ENCODE measurements around the gene MEP1B. TPM values are rescaled to one million over a fixed set of nuclear protein-coding genes. Genes with fewer than 3 reads are reported as not detected.
A peak's percentile ranks its signal among the peaks of the same experiment; 100 is the strongest.
"Not testable (repeated sequence)": the region's sequence is repeated elsewhere in the genome, so short reads cannot be mapped to it uniquely, and the experiment has no call there.

Gene MEP1B
- total RNA-seq (2012; rRNA removed) = not detected in 2 replicates

DNA sequence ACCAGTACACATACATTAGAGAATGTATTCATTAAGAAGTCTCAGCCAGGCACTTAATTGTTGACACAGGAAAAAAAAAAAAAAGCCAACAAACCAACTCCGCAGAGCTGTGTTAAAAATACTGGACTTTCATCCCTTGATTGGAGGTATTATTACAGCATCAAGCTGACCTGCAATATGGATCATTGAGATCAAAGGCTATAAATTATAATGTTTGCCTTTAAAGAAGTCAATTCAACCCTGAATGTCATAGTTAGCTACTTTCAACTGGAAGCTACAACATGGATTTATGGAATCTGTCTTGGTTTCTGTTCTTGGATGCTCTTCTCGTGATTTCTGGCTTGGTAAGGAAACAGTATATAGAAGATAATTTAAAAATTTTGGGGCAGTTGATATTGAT lies at the start of gene MEP1B:
Gene MEP1B (plus strand): TSS at position 250 of the 400 bp plus-strand sequence. CDS start 32 bp downstream, at position 282.
- no peaks in the 10 kb centered on the region for H3K27me3 ChIP-seq (ENCODE audit: control insufficient read depth, insufficient read depth, low read length)
- H3K9me3 ChIP-seq (replicated peaks; ENCODE audit: low read length) = no peaks in the 10 kb centered on the region
- H3K36me3 ChIP-seq (ENCODE audit: insufficient read depth, low read length) = no peaks in the 10 kb centered on the region
- H3K4me2 ChIP-seq (ENCODE audit: low read length) = no peak within 1 kb of the TSS
- no peak within 1 kb of the TSS for H3K9ac ChIP-seq (ENCODE audit: low read depth, low read length)
- H3K4me3 ChIP-seq (ENCODE audit: low read length) = no peak within 1 kb of the TSS
- no peaks in the 10 kb centered on the region for H3K4me1 ChIP-seq (ENCODE audit: control insufficient read depth, insufficient read depth, low read length)

DNA sequence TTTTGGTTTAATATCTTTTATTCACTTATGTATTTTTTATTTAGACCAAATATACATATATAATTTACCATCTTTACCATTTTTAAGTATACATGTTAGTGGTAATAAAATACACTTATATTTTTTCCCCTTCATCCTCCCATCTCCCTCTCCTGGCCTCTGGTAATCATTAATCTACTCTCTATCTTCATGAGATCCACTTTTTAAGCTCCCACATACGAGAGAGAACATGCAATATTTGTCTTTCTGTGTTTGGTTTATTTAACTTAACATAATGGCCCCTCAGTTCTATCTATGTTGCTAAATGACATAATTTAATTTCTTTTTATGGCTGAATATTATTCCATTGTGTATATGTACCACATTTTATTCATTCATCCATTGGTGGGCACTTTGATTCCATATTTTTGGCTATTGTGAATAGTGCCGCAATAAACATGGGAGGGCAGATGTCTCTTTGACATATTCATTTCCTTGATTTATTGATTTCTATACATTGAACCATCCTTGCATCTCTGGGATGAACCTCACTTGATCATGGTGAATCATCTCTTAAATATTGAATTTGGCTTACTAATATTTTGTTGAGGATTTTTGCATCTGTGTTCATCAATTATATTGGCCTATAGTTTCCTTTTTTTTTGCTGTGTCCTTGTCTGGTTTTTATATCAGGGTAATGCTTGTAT lies 41.5 kb upstream of the MEP1B start:
- Histone ChIP-seq H3K36me3 (ENCODE audit: insufficient read depth, low read length) (no peaks in the 10 kb centered on the region), H3K27me3 (ENCODE audit: control insufficient read depth, insufficient read depth, low read length) (no peaks in the 10 kb centered on the region), H3K4me3 (ENCODE audit: low read length) (no peak overlapping the region), H3K4me1 (ENCODE audit: control insufficient read depth, insufficient read depth, low read length) (no peaks in the 10 kb centered on the region), H3K9me3 (replicated peaks; ENCODE audit: low read length) (no peaks in the 10 kb centered on the region), H3K9ac (ENCODE audit: low read depth, low read length) (no peak overlapping the region), H3K4me2 (ENCODE audit: low read length) (no peak overlapping the region)

DNA sequence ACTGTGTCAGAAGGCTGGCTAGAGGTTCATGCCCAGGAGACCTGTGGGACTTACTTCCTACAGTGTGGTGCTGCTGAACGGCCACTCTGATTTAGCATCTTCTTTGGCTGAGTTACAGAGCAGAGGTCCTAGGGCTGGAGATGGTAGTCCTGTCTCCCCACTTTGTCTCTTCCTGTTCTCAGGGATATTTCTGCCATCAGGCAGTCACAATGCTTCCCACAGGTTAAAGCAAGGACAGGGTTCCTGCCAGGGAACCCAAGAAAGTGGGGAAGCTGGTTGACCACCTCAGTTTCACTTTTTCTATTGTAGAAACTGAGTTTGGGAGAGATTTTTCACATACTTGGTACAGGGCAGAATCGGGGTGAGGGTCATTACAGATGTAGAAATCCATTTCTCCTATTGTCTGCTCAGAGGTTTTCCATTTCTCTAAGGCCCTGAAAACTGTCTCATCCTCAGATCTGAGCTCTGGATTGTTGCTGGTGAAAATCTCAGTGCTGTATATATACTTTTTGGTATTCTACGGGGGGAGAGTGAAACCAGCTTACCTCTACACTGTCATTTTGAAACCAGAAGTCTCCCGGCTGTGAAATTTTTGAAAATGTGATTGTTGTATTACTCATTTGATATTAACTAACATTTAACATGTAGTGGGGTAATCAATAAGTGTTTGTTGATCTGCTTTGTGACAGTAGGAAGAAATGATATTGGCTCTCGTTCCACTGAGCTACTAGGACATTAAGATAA lies 37.0 kb upstream of the MEP1B start:
- no peaks in the 10 kb centered on the region for H3K4me1 ChIP-seq (ENCODE audit: control insufficient read depth, insufficient read depth, low read length)
- no peak overlapping the region for H3K9ac ChIP-seq (ENCODE audit: low read depth, low read length)
- H3K36me3 ChIP-seq (ENCODE audit: insufficient read depth, low read length) = no peaks in the 10 kb centered on the region
- no peaks in the 10 kb centered on the region for H3K27me3 ChIP-seq (ENCODE audit: control insufficient read depth, insufficient read depth, low read length)
- no peak overlapping the region for H3K4me3 ChIP-seq (ENCODE audit: low read length)
- H3K9me3 ChIP-seq (replicated peaks; ENCODE audit: low read length) = no peaks in the 10 kb centered on the region
- H3K4me2 ChIP-seq (ENCODE audit: low read length) = no peak overlapping the region

DNA sequence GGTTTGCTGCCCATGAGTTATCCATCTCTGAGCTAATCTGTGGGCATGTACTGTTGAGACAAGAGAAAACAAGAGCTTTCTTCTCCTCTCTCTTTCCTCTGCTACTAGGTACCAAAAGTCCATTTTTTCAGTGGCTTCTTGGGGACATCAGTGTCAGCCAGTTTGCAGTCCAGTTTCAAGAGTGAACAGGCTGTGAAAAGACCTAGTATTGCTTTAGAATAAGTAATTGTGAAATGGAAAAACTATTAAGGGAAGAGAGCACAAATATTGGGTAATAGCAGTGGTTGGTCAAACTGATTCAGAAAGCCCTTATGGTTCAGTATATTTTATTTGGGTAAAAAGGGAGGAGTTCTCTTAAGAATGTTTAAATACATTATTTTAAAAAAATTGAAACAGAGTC lies 33.0 kb upstream of the MEP1B start:
- Histone ChIP-seq H3K4me1 (ENCODE audit: control insufficient read depth, insufficient read depth, low read length) (no peaks in the 10 kb centered on the region), H3K36me3 (ENCODE audit: insufficient read depth, low read length) (no peaks in the 10 kb centered on the region), H3K27me3 (ENCODE audit: control insufficient read depth, insufficient read depth, low read length) (no peaks in the 10 kb centered on the region), H3K4me3 (ENCODE audit: low read length) (no peak overlapping the region), H3K9ac (ENCODE audit: low read depth, low read length) (no peak overlapping the region), H3K9me3 (replicated peaks; ENCODE audit: low read length) (no peaks in the 10 kb centered on the region), H3K4me2 (ENCODE audit: low read length) (no peak overlapping the region)

DNA sequence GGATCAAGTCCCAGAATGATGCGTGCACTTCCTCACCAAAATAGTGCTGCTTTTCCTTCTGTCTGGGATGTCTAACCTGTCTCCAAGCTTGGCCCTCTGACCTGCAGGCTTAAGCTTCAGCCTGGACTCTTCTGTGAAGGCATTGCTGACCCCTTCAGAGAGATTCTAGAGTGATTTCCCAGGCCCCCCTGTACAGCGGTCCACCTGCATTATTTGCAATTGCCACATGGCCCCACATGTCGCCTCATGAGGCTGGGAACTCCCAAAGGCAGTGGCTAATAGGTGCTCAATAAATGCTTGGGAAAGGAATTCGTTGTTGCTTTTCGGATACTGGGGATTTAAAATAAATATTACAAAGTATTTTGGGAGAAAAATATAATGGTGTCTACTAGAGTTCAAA lies 32.3 kb upstream of the MEP1B start:
- Histone ChIP-seq H3K4me1 (ENCODE audit: control insufficient read depth, insufficient read depth, low read length) (no peaks in the 10 kb centered on the region), H3K36me3 (ENCODE audit: insufficient read depth, low read length) (no peaks in the 10 kb centered on the region), H3K27me3 (ENCODE audit: control insufficient read depth, insufficient read depth, low read length) (no peaks in the 10 kb centered on the region), H3K9ac (ENCODE audit: low read depth, low read length) (no peak overlapping the region), H3K9me3 (replicated peaks; ENCODE audit: low read length) (no peaks in the 10 kb centered on the region), H3K4me2 (ENCODE audit: low read length) (peak overlapping the region; percentile 82), H3K4me3 (ENCODE audit: low read length) (no peak overlapping the region)

DNA sequence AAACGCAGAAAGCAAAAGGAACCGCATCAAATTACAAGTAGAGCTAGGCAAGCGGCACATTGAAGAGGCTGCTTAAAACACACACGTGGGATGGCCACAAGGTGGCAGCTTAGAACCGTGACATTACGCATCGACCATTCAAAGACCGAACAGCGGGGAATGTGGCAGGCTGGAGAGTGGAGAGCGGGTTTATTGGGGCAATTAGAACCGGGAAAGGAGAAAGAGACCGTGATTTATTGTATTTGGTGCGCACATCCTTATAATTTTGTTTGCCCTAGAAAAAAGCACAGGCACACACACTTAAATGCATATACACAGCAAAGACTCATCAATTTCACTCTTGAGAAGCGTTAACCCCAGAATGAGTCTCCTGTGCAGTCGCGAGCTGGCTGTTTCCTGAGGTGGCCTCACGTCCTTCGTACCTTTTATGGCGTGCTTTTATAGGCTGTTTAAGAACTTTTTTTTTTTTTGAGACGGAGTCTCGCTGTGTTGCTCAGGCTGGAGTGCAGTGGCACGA lies 31.7 kb upstream of the MEP1B start:
- Histone ChIP-seq H3K4me3 (ENCODE audit: low read length) (peak overlapping the region; percentile 51), H3K9ac (ENCODE audit: low read depth, low read length) (no peak overlapping the region), H3K36me3 (ENCODE audit: insufficient read depth, low read length) (no peaks in the 10 kb centered on the region)

DNA sequence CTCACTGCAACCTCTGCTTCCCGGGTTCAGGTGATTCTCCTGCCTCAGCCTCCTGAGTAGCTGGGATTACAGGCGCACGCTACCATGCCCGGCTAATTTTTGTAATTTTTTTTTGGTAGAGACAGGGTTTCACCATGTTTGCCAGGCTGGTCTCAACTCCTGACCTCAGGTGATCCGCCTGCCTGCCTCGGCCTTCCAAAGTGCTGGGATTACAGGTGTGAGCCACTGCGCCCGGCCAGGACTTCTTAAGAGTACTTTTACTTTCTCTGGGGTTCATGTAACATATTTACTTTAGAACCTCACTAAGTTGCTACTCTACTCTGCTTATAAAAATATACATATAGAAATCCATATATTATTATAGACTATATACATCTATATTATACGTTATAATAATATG lies 31.2 kb upstream of the MEP1B start:
- not testable (repeated sequence) for H3K9ac ChIP-seq (ENCODE audit: low read depth, low read length); H3K27me3 ChIP-seq (ENCODE audit: control insufficient read depth, insufficient read depth, low read length); H3K4me3 ChIP-seq (ENCODE audit: low read length)

More for the DNA sequence above, 31.7 kb upstream of the MEP1B start:
- no peaks in the 10 kb centered on the region for H3K27me3 ChIP-seq (ENCODE audit: control insufficient read depth, insufficient read depth, low read length)
- no peaks in the 10 kb centered on the region for H3K4me1 ChIP-seq (ENCODE audit: control insufficient read depth, insufficient read depth, low read length)
- peak overlapping the region; percentile 82 for H3K4me2 ChIP-seq (ENCODE audit: low read length)
- no peaks in the 10 kb centered on the region for H3K9me3 ChIP-seq (replicated peaks; ENCODE audit: low read length)

DNA sequence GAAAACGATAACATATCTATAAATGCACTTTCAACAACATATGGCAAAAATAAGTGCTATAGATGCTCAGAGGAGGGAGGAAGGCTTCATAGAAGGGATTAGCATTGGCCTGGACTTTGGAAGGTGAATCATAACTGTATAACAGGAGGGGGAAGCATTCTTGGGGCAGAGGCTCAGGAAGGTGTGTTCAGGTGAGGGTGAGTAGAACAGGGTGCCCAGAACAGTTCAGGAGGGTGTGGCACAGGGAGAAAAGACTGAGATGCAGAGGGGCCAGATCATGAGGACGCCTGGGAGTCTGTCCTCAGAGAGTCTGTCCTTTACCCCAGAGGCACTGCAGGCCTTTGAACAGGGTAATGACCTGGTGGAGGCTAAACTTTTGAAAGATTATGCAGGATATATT lies 29.3 kb upstream of the MEP1B start:
- no peak overlapping the region for H3K4me2 ChIP-seq (ENCODE audit: low read length)
- no peak overlapping the region for H3K4me3 ChIP-seq (ENCODE audit: low read length)
- H3K9ac ChIP-seq (ENCODE audit: low read depth, low read length) = no peak overlapping the region
- H3K36me3 ChIP-seq (ENCODE audit: insufficient read depth, low read length) = no peaks in the 10 kb centered on the region
- no peaks in the 10 kb centered on the region for H3K9me3 ChIP-seq (replicated peaks; ENCODE audit: low read length)
- peaks cover 3% of the 10 kb centered on the region for H3K27me3 ChIP-seq (ENCODE audit: control insufficient read depth, insufficient read depth, low read length)
- H3K4me1 ChIP-seq (ENCODE audit: control insufficient read depth, insufficient read depth, low read length) = no peaks in the 10 kb centered on the region

More for the DNA sequence above, 31.2 kb upstream of the MEP1B start:
- H3K4me1 ChIP-seq (ENCODE audit: control insufficient read depth, insufficient read depth, low read length); H3K36me3 ChIP-seq (ENCODE audit: insufficient read depth, low read length); H3K9me3 ChIP-seq (replicated peaks; ENCODE audit: low read length): not testable (repeated sequence)
- H3K4me2 ChIP-seq (ENCODE audit: low read length) = peak overlapping the region; percentile 82

DNA sequence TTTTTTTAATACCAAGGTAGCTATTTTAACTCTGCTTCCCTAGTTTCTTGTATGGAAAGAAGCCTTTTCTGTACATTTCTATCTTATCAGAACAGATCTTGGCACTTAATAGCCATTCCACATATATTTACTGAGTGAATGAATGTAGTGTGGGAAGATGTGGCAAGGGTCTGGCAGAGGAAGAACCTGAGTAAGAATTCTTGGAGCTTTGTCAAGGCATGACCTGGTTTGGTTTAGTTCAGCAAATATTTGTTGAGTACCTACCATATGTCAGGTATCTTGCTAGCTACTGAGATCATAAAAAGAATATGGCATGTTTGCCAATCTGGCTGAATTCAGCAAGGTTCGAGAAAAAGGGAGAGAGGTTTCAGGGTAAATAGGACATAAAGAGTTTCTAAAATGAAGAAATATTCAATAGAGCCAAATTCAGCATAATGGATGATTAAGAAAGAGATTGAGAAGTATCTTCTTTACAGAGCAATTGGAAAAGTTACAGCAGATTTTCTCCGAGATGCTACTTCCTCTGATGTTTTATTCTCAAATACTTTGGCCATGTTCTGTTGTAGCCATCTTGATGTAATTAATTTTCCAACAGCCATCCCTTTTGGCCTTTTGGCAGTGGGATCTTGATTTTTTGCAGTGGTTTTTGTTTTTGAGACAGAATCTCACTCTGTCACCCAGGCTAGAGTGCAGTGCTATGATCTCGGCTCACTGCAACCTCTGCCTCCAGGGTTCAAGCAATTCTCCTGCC lies 21.7 kb upstream of the MEP1B start:
- Histone ChIP-seq H3K9ac (ENCODE audit: low read depth, low read length) (no peak overlapping the region), H3K9me3 (replicated peaks; ENCODE audit: low read length) (no peaks in the 10 kb centered on the region), H3K4me3 (ENCODE audit: low read length) (no peak overlapping the region), H3K27me3 (ENCODE audit: control insufficient read depth, insufficient read depth, low read length) (peaks cover 3% of the 10 kb centered on the region), H3K36me3 (ENCODE audit: insufficient read depth, low read length) (no peaks in the 10 kb centered on the region), H3K4me1 (ENCODE audit: control insufficient read depth, insufficient read depth, low read length) (no peaks in the 10 kb centered on the region), H3K4me2 (ENCODE audit: low read length) (no peak overlapping the region)

DNA sequence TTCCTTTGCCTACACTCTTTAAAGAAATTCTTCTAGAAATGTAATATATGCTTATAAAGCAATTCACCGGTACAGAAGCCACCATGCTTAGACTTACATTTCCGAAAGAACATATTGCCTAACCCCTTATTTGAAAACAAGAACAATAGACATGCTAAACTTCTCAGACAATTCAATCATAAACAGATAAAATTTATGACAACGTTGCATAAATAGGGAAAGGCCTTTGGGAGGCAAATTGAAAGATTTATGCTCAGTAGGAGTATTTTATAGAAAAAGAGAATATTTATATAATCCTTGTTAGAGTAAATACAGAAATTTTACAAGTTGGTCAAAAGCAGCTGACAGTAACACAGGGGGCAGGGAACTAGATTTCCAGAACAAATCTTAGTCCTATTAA lies 16.2 kb upstream of the MEP1B start:
- Histone ChIP-seq H3K9me3 (replicated peaks; ENCODE audit: low read length) (no peaks in the 10 kb centered on the region), H3K9ac (ENCODE audit: low read depth, low read length) (no peak overlapping the region), H3K27me3 (ENCODE audit: control insufficient read depth, insufficient read depth, low read length) (no peaks in the 10 kb centered on the region), H3K4me3 (ENCODE audit: low read length) (no peak overlapping the region), H3K36me3 (ENCODE audit: insufficient read depth, low read length) (no peaks in the 10 kb centered on the region), H3K4me1 (ENCODE audit: control insufficient read depth, insufficient read depth, low read length) (no peaks in the 10 kb centered on the region), H3K4me2 (ENCODE audit: low read length) (no peak overlapping the region)

DNA sequence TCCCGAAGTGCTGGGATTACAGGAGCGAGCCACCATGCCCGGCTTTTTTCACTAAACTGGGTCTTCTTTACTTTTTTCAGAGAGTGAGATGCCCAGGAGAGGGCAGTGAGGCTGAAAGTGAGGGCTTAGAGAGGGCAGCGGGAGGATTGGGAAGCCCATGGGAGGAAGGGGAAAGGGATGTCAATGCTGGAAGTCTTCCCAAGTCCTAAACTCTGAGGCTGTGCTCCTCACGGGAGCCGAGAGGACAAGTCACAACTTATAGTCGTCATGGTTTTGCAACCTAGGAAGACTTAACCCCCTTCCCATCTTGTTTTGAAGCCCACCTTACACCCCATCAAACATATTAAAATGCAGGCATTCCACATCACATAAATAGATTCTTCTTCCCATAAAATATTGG lies 15.1 kb upstream of the MEP1B start:
- no peak overlapping the region for H3K4me2 ChIP-seq (ENCODE audit: low read length)
- no peak overlapping the region for H3K9ac ChIP-seq (ENCODE audit: low read depth, low read length)
- no peaks in the 10 kb centered on the region for H3K9me3 ChIP-seq (replicated peaks; ENCODE audit: low read length)
- H3K36me3 ChIP-seq (ENCODE audit: insufficient read depth, low read length) = no peaks in the 10 kb centered on the region
- H3K4me1 ChIP-seq (ENCODE audit: control insufficient read depth, insufficient read depth, low read length) = no peaks in the 10 kb centered on the region
- no peak overlapping the region for H3K4me3 ChIP-seq (ENCODE audit: low read length)
- H3K27me3 ChIP-seq (ENCODE audit: control insufficient read depth, insufficient read depth, low read length) = no peaks in the 10 kb centered on the region
